Effector CD4-positive, alpha-beta T cell (primary cell): ENCODE results near the gene C2CD2.

Source experiments
- DNase-seq: peaks from one replicate; pipeline ENCODE4 v3.0.0-alpha.2; 2020

Gene C2CD2

GRCh38 chr21:41903559-41904351, 50.1 kb downstream of the C2CD2 start:
- no peak for DNase-seq

- DNase-seq: no peak
Observed at GRCh38 chr21:41902946-41903345, 50.9 kb downstream of the C2CD2 start.

DNA sequence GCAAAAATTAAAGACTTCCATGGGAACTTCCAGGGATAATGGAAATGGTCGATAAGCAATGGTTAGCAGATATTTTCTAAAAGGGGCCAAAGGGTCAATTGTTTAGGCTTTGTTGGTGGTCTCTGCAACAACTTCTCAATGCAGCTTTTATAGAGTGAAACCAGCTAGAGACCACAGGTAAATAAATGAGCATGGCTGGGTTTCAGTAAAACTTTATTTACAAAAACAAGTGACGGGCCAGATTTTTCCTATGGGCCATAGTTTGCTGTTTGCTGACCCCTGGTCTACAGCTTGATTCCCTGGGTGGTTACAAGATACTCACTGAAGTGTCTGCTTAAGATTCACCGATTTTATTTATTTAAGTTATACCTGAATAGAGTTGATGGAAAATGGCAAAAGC, 52.0 kb downstream of the C2CD2 start:
- no peak for DNase-seq

- no peak for DNase-seq
Observed at GRCh38 chr21:41901099-41901498, 52.7 kb downstream of the C2CD2 start.

DNA sequence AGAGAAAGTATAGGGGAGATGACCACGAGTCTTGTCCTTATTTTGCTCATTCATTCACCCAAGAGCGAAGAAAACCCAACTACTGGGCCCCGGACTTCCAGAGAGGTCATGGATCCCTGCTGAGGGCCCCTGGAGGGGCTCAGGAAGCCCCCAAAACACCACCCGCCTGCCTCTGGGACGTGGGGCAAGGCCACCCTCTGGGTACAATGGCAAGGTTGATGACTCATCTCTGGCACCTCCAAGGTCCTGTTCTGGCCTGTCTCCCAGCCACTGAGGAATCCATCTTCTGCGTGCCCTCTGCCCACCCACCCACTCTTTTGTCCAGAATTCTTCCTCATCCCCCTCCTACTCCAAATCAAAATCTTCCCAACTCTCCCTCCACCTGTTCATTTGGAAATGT, 53.4 kb downstream of the C2CD2 start:
- no peak for DNase-seq

- DNase-seq: no peak
Observed at GRCh38 chr21:41899426-41900202, 54.2 kb downstream of the C2CD2 start.

GRCh38 chr21:41898998-41899397, 54.8 kb downstream of the C2CD2 start:
- no peak for DNase-seq

- no peak for DNase-seq
Observed at GRCh38 chr21:41897700-41898099, 56.1 kb downstream of the C2CD2 start.

- DNase-seq: no peak
Observed at GRCh38 chr21:41897047-41897669, 56.7 kb downstream of the C2CD2 start.

DNA sequence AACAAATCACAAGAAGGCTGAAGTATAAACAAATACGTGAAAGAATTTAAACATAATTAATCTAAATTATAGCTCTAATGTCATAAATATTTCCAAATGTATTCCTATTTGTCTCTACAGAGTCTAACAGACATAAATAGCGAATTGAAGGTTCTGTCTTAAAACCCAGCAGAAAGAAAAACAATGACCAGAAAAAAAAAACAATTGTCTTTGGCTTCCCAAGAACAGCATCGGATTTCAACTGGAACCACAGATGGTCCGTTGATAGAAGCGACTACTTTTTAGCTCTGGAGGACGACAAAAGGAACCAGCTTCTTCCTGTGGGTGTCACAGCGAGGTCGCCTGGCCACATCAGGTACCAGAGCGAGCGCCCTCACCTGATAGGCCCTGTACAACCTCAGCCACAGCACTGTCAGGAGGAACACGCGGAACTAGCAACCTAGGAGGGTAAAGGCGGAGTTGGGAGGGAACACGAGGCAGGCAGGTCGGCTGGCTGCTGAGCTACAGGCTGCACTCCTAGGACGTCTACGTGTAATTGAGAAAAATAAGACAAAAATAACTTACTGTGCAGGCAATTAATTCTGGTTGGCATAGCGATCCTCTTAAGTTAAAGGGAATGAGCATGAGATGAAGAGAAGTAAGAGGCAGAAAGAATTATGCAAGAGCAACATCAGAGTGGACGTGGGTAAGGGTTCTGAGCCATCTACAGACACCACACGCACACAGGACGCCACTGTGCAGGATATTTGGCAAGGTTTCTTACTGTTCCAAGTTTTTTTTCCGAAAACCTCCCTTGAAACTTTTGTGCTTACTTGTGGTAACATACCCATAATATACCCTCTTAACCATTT, 58.0 kb downstream of the C2CD2 start:
- DNase-seq: peak; percentile 17

GRCh38 chr21:41894922-41895557, 58.8 kb downstream of the C2CD2 start:
- no peak for DNase-seq

- no peak for DNase-seq
Observed at GRCh38 chr21:41894511-41894910, 59.3 kb downstream of the C2CD2 start.

GRCh38 chr21:41892726-41893125, 61.1 kb downstream of the C2CD2 start:
- no peak for DNase-seq

DNA sequence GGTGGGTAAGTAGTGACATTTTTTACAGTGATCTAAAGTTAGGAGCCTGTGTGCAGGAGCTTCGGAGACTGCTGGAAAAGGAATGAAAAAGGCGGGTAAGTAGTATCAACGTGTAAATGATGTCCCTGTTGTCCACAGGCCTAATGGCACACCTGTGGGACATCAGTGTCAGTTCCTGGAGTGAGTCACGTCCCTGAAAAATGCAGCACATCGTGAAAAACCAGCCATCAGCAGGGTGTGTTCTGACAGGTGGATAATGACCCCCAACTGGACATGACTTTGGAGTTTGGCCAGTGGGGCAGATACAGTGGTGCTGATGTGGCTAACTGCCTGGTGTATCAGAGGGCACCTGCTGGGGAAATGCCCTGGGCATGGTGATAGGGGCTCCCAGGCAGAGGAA, 62.7 kb downstream of the C2CD2 start:
- no peak for DNase-seq

GRCh38 chr21:41890355-41890754, 63.5 kb downstream of the C2CD2 start:
- no peak for DNase-seq

GRCh38 chr21:41888749-41889376, 65.0 kb downstream of the C2CD2 start:
- no peak for DNase-seq

DNA sequence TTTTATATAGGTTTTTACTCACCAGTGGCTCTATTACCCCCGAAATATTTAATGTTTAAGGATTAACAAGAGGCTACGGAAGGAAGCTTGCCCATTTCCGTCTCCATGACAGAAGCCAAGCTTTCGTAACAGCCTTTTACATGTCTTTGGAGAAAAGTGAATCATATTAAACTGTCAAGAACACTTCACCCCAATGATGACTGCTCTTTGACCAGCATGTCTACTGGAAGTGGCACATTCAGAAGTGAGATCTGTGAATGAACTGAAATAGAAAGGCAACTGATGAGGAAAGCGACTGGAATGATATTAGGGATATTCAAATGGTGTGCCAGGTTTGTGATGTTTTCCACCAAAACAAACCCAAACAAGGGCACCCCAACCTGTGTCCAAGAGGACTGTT, 66.2 kb downstream of the C2CD2 start:
- no peak for DNase-seq

GRCh38 chr21:41886328-41886727, 67.5 kb downstream of the C2CD2 start:
- DNase-seq: no peak

GRCh38 chr21:41885341-41886024, 68.3 kb downstream of the C2CD2 start:
- DNase-seq: no peak

GRCh38 chr21:41884501-41885030, 69.3 kb downstream of the C2CD2 start:
- no peak for DNase-seq

- no peak for DNase-seq
Observed at GRCh38 chr21:41883582-41883981, 70.2 kb downstream of the C2CD2 start.
